Stomach (tissue), 4 donors: Measurements from ENCODE around the gene VEPH1.

ENCODE experiments used
- EP300 ChIP-seq: sonication (generic); formaldehyde crosslinking; IDR thresholded peaks from one replicate; pipeline ENCODE4 v1.6.1; 2017; ENCODE audit warnings: antibody characterized with exemption
- POLR2A ChIP-seq, 4 donors: fragments of 450-650 bp; IDR thresholded peaks; one replicate each; pipeline ENCODE4 v1.6.1; 2016; ENCODE audit warnings: antibody characterized with exemption in 4 of 4, control low read depth in 2 of 4, mild to moderate bottlenecking in 1 of 4, moderate library complexity in 1 of 4
- POLR2AphosphoS5 ChIP-seq, 3 donors: sonication (generic); formaldehyde crosslinking; IDR thresholded peaks; one replicate each; pipeline ENCODE4 v1.6.1; 2016; ENCODE audit warnings: antibody characterized with exemption in 3 of 3
- TF ChIP-seq, protein P1 (sequence below), 7 experiments: fragments of 450-650 bp in 4 of 7; fragments of 200-600 bp in 3 of 7; sonication (generic) in 3 of 7; IDR thresholded peaks; one replicate each; pipeline ENCODE4 v1.5.1; 2016 to 2019; ENCODE audit warnings: antibody characterized with exemption in 7 of 7, control low read depth in 2 of 7, mild to moderate bottlenecking in 1 of 7

DNA sequence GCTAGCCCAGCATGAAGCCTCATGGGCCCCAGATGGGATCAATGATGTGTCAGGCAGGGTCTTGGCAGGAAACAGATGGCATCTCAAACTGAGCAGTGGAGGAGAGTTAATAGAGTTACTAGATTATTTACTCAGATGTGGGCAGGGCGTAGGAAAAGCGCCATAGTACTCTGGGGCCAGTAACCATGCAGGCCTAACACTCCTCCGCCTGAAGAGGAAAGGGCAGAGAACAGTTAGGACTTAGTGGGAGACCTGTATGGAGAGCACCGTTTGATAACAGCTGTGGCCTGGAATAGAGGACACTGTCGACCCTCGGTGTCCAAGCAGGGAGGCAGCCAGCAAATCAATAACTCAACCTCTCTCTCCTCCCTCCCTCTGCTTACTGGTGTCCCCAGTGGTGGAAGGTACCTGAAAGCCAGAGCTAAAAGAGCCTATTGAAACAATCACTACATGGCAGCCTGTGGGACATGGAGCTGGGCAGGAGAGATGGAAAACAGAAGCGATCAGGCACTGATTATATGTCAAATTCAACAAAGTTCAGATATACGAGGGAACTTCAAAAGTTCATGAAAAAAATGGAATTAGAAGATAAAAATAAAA, 231.8 kb downstream of the VEPH1 start:
- TF ChIP-seq, protein P1, sequence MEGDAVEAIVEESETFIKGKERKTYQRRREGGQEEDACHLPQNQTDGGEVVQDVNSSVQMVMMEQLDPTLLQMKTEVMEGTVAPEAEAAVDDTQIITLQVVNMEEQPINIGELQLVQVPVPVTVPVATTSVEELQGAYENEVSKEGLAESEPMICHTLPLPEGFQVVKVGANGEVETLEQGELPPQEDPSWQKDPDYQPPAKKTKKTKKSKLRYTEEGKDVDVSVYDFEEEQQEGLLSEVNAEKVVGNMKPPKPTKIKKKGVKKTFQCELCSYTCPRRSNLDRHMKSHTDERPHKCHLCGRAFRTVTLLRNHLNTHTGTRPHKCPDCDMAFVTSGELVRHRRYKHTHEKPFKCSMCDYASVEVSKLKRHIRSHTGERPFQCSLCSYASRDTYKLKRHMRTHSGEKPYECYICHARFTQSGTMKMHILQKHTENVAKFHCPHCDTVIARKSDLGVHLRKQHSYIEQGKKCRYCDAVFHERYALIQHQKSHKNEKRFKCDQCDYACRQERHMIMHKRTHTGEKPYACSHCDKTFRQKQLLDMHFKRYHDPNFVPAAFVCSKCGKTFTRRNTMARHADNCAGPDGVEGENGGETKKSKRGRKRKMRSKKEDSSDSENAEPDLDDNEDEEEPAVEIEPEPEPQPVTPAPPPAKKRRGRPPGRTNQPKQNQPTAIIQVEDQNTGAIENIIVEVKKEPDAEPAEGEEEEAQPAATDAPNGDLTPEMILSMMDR (IDR thresholded peaks at IDR 0.05): no peak
- TF ChIP-seq POLR2A (IDR thresholded peaks at IDR 0.05) (no peak), EP300 (no peak), POLR2AphosphoS5 (IDR thresholded peaks at IDR 0.05) (no peak)
